CD4-positive, alpha-beta memory T cell (primary cell): ENCODE data around the gene STAC. TPM values are rescaled to one million over a fixed set of nuclear protein-coding genes. Genes with fewer than 3 reads are reported as not detected.

ENCODE experiments used
- CTCF ChIA-PET: fragments of 350-600 bp; sonication (Branson Sonifier 250); formaldehyde crosslinking; loops from one replicate; lab custom pipeline; 2021; ENCODE audit warnings: inconsistent platforms; ENCODE audit not compliant: partially characterized antibody; lab: Charles Lee
- POLR2A ChIA-PET: fragments of 350-600 bp; sonication (Branson Sonifier 250); formaldehyde crosslinking; loops from one replicate; lab custom pipeline; 2021; ENCODE audit not compliant: partially characterized antibody; lab: Charles Lee
- DNase-seq, 5 donors: peaks; one replicate each; pipeline versions ENCODE4 v3.0.0 to v3.0.0-alpha.2; 2020 to 2022; ENCODE audit warnings: mixed read lengths in 1 of 5
- H3K27ac ChIP-seq: one replicate; pipeline ENCODE4 v1.7.0; 2013; ENCODE audit warnings: low read depth, low read length
- H3K27me3 ChIP-seq: 2 replicates; pipeline ENCODE4 v1.7.0; 2013; ENCODE audit warnings: mild to moderate bottlenecking, low read length, moderate library complexity; ENCODE audit not compliant: insufficient read depth
- H3K36me3 ChIP-seq: 2 replicates; pipeline ENCODE4 v1.7.0; 2013; ENCODE audit warnings: mild to moderate bottlenecking, low read length, moderate library complexity; ENCODE audit not compliant: insufficient read depth
- H3K4me1 ChIP-seq: 2 replicates; pipeline ENCODE4 v1.7.0; 2013; ENCODE audit warnings: mild to moderate bottlenecking, low read length, moderate library complexity; ENCODE audit not compliant: insufficient read depth
- H3K4me3 ChIP-seq, 2 donors: one replicate each; pipeline ENCODE4 v1.7.0; 2013; ENCODE audit warnings: low read length in 2 of 2, mild to moderate bottlenecking in 1 of 2
- H3K9me3 ChIP-seq, 2 donors: one replicate each; pipeline ENCODE4 v1.7.0; 2013; ENCODE audit warnings: low read length in 2 of 2, control low read depth in 1 of 2; ENCODE audit not compliant: control insufficient read depth in 1 of 2
- H3K27ac Mint-ChIP-seq, 7 donors: one replicate each; pipeline ENCODE4 v1.8.0; 2020 to 2021; ENCODE audit warnings: mixed read lengths in 7 of 7, mild to moderate bottlenecking in 6 of 7, inconsistent platforms in 3 of 7, moderate library complexity in 3 of 7
- H3K27me3 Mint-ChIP-seq, 2 donors: one replicate each; pipeline ENCODE4 v1.8.0; 2020 to 2021; ENCODE audit warnings: mixed read lengths in 2 of 2
- H3K36me3 Mint-ChIP-seq, 2 donors: one replicate each; pipeline ENCODE4 v1.8.0; 2020 to 2021; ENCODE audit warnings: mixed read lengths in 2 of 2, inconsistent platforms in 1 of 2, mild to moderate bottlenecking in 1 of 2
- H3K4me1 Mint-ChIP-seq, 4 donors: one replicate each; pipeline ENCODE4 v1.8.0; 2020 to 2021; ENCODE audit warnings: mixed read lengths in 4 of 4, mild to moderate bottlenecking in 1 of 4
- H3K4me3 Mint-ChIP-seq, 8 donors: one replicate each; pipeline ENCODE4 v1.8.0; 2020 to 2021; ENCODE audit warnings: mixed read lengths in 8 of 8, mild to moderate bottlenecking in 7 of 8, moderate library complexity in 6 of 8, inconsistent platforms in 3 of 8
- H3K9me3 Mint-ChIP-seq, 8 donors: one replicate each; pipeline ENCODE4 v1.8.0; 2020 to 2021; ENCODE audit warnings: mixed read lengths in 8 of 8, mild to moderate bottlenecking in 5 of 8, inconsistent platforms in 3 of 8, moderate library complexity in 1 of 8
- intact Hi-C: fragments of 100-400 bp; cut with micrococcal nuclease; formaldehyde crosslinking; loops from one replicate; pipeline ENCODE4 v1.15.1; 2023
- polyA plus RNA-seq, 2 donors: library from polyadenylated mRNA; unstranded; fragments of 300-500 nt; fragmentation: Illumina TruSeq; gene quantifications; one replicate each; pipeline ENCODE4 v1.2.3, GENCODE V29; 2021
- total RNA-seq, 2 experiments: library from RNA; stranded (reverse); gene quantifications; one replicate each; pipeline ENCODE4 v1.2.3, GENCODE V29; 2021

Gene STAC, protein sequence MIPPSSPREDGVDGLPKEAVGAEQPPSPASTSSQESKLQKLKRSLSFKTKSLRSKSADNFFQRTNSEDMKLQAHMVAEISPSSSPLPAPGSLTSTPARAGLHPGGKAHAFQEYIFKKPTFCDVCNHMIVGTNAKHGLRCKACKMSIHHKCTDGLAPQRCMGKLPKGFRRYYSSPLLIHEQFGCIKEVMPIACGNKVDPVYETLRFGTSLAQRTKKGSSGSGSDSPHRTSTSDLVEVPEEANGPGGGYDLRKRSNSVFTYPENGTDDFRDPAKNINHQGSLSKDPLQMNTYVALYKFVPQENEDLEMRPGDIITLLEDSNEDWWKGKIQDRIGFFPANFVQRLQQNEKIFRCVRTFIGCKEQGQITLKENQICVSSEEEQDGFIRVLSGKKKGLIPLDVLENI
- total RNA-seq, result not detected
- not detected for polyA plus RNA-seq

DNA sequence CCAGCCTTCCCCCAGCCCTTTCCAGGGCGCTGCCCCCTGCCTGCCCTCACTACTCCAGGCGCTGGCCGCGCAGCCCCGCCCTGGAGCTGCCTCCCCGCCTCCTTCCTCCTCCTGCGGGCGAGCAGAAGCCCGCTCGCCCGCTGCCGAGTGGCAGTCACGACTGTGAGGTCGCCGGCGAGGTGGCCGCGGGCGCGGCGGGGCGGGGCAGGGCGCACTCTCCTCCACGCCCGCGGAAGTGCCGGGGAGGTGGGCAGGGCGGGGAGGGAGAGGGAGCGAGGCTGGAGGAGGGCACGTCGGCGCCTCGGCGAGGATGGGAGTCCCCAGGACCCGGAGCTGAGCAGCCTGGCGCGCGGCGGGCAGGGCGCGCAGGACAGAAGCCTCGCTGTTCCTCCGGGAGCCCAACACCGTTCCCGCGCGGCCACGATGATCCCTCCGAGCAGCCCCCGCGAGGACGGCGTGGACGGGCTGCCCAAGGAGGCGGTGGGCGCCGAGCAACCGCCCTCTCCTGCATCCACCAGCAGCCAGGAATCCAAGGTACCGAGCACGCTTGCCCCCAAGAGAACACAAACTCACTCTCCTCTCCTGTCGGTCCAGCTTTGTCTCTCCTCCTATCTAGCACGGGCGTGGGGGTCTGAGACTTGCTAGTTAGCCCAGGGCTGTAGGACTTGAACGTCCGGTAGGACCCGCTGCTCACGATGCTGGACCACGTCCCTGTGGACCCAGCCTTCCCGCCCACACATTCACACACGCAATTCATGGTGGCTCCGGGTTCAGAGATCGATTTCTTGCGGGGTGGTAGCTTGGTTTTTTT, at the start of gene STAC:
TSS of gene STAC (plus strand) at position 284 of the 811 bp plus-strand sequence. CDS start at position 424, 140 bp downstream.
- Histone ChIP-seq H3K9me3 (no peaks in the 10 kb centered on the region), H3K4me3 (no peak within 1 kb of the TSS), H3K4me1 (no peaks in the 10 kb centered on the region), H3K36me3 (no peaks in the 10 kb centered on the region), H3K27me3 (peaks cover 5% of the 10 kb centered on the region), H3K27ac (no peak within 1 kb of the TSS)
- intact Hi-C loops, result no loop called here
- Mint-ChIP-seq H3K27ac (no peak within 1 kb of the TSS), H3K4me1 (peaks cover 0 to 7% (median 0%) of the 10 kb centered on the region in 4 donors), H3K4me3 (peak within 1 kb of the TSS in 1 of 8 donors; percentile 2), H3K36me3 (no peaks in the 10 kb centered on the region), H3K9me3 (peaks cover 0 to 5% (median 0%) of the 10 kb centered on the region in 8 donors), H3K27me3 (peaks cover 18 to 23% of the 10 kb centered on the region in 2 donors)
- ChIA-PET CTCF (no interaction called here), POLR2A (no interaction called here)
- DNase-seq, result no peak

DNA sequence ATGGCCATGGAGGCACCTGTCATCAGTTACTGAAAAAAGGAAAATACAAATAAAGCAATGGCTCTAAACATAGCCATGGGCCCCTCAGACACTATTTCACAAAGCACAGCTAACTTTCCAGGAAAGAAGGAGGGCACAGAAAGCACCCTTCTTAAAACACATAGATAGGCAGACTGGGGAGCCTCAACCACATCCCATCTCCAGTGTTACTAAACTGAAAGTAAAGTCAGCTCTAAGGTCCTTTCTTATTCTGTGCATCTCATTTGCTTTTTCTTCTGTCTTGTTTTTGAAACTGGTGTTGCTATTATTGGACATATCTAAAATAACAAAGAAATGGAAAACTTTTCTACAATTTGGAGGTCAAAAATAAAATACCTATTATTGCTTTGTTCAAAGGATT, 48.2 kb upstream of the STAC start:
- intact Hi-C loops, result no loop called here
- peaks cover 0 to 4% (median 0%) of the 10 kb centered on the region in 8 donors for H3K9me3 Mint-ChIP-seq

DNA sequence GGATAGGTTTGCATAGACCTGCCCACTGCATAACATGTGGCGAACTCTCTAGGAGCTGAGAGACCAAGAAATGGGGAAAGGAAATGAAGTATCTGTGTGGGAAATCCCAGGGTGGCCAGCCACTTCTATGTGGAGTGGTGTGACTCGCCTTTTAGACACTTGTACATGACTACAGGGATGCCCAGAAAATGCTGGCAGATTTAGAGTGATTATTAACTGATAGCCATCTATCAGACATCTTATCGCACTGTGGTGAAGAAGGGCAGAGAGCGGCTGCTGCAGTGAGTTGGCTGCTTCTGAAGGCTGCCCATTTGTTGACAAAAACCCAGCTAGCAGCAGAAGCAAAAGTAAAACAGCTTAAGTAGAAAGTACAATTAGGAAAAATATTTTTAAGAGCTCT, 18.1 kb upstream of the STAC start:
- Histone ChIP-seq H3K4me1 (no peaks in the 10 kb centered on the region), H3K27ac (no peak overlapping the region), H3K27me3 (no peaks in the 10 kb centered on the region), H3K36me3 (no peaks in the 10 kb centered on the region), H3K4me3 (no peak overlapping the region), H3K9me3 (no peaks in the 10 kb centered on the region)
- no peak overlapping the region for H3K4me3 Mint-ChIP-seq
- ChIA-PET CTCF (no interaction called here), POLR2A (no interaction called here)
- peaks cover 0 to 7% (median 4%) of the 10 kb centered on the region in 8 donors for H3K9me3 Mint-ChIP-seq
- H3K4me1 Mint-ChIP-seq, result no peaks in the 10 kb centered on the region
- H3K36me3 Mint-ChIP-seq, result no peaks in the 10 kb centered on the region
- DNase-seq, result no peak
- no peak overlapping the region for H3K27ac Mint-ChIP-seq
- intact Hi-C loops, result no loop called here
- no peaks in the 10 kb centered on the region for H3K27me3 Mint-ChIP-seq

More for the DNA sequence above, 48.2 kb upstream of the STAC start:
- Mint-ChIP-seq H3K27ac (no peak overlapping the region), H3K27me3 (no peaks in the 10 kb centered on the region), H3K4me1 (no peaks in the 10 kb centered on the region), H3K36me3 (no peaks in the 10 kb centered on the region), H3K4me3 (no peak overlapping the region)
- Histone ChIP-seq H3K27ac (no peak overlapping the region), H3K36me3 (no peaks in the 10 kb centered on the region), H3K27me3 (no peaks in the 10 kb centered on the region), H3K9me3 (no peaks in the 10 kb centered on the region), H3K4me1 (no peaks in the 10 kb centered on the region), H3K4me3 (no peak overlapping the region)
- POLR2A ChIA-PET, result no interaction called here
- CTCF ChIA-PET, result no interaction called here
- no peak for DNase-seq

DNA sequence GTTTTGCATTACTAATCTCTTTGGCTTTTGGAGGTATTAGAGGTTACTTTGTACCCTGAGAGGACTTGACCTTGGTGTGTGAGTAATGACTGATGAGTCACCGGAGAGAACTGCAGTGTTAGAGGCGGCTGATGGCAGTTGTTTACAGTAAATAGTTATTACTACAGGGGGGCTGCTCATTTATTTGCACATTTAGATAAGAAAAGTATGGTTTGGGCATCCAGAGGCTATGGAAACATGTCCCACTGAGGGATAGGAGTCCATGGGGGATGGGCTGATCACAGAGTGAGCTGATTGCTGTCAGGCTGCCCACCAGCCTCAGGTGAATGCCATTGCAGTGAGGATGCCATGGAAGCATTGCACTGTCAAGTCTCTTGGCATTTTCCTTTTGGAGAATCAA, 17.3 kb upstream of the STAC start:
- Mint-ChIP-seq H3K36me3 (no peaks in the 10 kb centered on the region), H3K4me3 (no peak overlapping the region), H3K4me1 (no peaks in the 10 kb centered on the region), H3K27me3 (no peaks in the 10 kb centered on the region), H3K27ac (no peak overlapping the region), H3K9me3 (peaks cover 0 to 7% (median 4%) of the 10 kb centered on the region in 8 donors)
- POLR2A ChIA-PET, result no interaction called here
- Histone ChIP-seq H3K27ac (no peak overlapping the region), H3K27me3 (no peaks in the 10 kb centered on the region), H3K9me3 (no peaks in the 10 kb centered on the region), H3K4me3 (no peak overlapping the region), H3K4me1 (no peaks in the 10 kb centered on the region), H3K36me3 (no peaks in the 10 kb centered on the region)
- intact Hi-C loops, result no loop called here
- CTCF ChIA-PET, result no interaction called here
- no peak for DNase-seq

DNA sequence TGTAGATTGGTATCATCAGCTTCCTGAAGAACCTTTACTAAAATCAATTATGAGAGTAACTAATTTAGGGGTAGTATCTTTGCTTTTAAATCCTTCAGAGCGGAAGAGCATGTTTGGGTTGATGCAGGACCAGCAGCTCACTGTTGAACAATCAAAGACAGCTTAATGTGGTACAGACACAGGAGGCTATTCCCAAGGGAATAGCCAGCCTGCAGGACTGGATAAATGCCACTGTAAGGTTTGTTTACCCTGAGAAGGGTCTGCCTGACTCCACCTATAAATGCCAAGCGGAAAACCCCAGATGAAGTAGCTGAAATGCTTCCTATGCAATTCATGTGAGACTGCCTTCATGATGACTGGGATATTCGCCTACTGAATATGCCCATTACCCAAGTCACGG, 16.0 kb upstream of the STAC start:
- no peaks in the 10 kb centered on the region for H3K27me3 Mint-ChIP-seq
- no peaks in the 10 kb centered on the region for H3K4me1 Mint-ChIP-seq
- intact Hi-C loops, result no loop called here
- H3K4me1 ChIP-seq, result no peaks in the 10 kb centered on the region
- peaks cover 0 to 9% (median 3%) of the 10 kb centered on the region in 8 donors for H3K9me3 Mint-ChIP-seq
- DNase-seq, result no peak
- no peak overlapping the region for H3K27ac ChIP-seq
- H3K36me3 Mint-ChIP-seq, result no peaks in the 10 kb centered on the region
- H3K9me3 ChIP-seq, result no peaks in the 10 kb centered on the region
- no peak overlapping the region for H3K27ac Mint-ChIP-seq
- no peaks in the 10 kb centered on the region for H3K27me3 ChIP-seq
- H3K36me3 ChIP-seq, result no peaks in the 10 kb centered on the region
- POLR2A ChIA-PET, result no interaction called here
- CTCF ChIA-PET, result no interaction called here
- no peak overlapping the region for H3K4me3 ChIP-seq
- no peak overlapping the region for H3K4me3 Mint-ChIP-seq

DNA sequence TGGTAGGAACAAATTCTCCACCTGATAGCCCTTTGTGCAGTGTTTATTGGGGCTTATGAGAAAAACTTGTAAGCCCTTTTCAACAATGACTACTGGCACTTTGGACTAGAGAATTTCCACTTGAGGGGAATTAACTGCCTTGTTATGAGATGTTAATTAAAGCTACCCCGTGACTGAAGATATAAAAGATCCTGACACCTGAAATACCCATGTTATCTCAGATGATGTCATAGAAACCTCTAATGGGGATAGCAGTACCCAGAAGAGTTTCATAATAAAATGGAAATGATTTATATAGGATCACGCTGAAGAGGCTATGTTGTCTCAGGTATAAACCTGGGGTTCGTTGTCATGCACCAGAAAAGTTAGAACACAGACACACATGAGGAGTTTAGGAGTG, 14.5 kb upstream of the STAC start:
- ChIA-PET CTCF (no interaction called here), POLR2A (no interaction called here)
- Histone ChIP-seq H3K27ac (no peak overlapping the region), H3K36me3 (no peaks in the 10 kb centered on the region), H3K9me3 (no peaks in the 10 kb centered on the region), H3K4me3 (no peak overlapping the region), H3K4me1 (no peaks in the 10 kb centered on the region), H3K27me3 (no peaks in the 10 kb centered on the region)
- DNase-seq, result no peak
- no peaks in the 10 kb centered on the region for H3K4me1 Mint-ChIP-seq
- no peaks in the 10 kb centered on the region for H3K27me3 Mint-ChIP-seq
- no peak overlapping the region for H3K4me3 Mint-ChIP-seq
- no peak overlapping the region for H3K27ac Mint-ChIP-seq
- H3K9me3 Mint-ChIP-seq, result peaks cover 0 to 3% (median 0%) of the 10 kb centered on the region in 8 donors
- intact Hi-C loops, result no loop called here
- H3K36me3 Mint-ChIP-seq, result no peaks in the 10 kb centered on the region

DNA sequence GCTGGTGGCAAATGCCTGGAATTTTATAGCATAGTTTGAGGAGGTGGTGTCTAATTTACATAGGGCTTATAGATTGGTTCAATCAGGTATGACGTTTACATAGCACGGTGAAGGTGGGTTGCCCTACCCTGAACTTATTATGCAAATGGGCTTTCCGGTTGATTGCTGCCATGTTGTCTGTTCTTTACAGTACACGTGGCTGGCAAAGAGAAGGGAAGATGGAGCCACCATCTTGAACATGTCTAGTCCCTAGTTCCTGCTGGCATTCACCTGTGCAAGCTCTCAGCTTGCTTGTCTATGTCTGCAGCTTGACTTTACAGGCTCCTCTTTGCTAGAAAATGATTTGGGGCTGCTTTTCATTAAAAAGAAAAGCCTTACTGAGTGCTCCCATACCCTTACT, 14.0 kb upstream of the STAC start:
- ChIA-PET POLR2A (no interaction called here), CTCF (no interaction called here)
- no peaks in the 10 kb centered on the region for H3K4me1 Mint-ChIP-seq
- Histone ChIP-seq H3K27ac (no peak overlapping the region), H3K27me3 (no peaks in the 10 kb centered on the region), H3K4me3 (no peak overlapping the region), H3K36me3 (no peaks in the 10 kb centered on the region), H3K9me3 (no peaks in the 10 kb centered on the region), H3K4me1 (no peaks in the 10 kb centered on the region)
- H3K27me3 Mint-ChIP-seq, result no peaks in the 10 kb centered on the region
- intact Hi-C loops, result no loop called here
- no peaks in the 10 kb centered on the region for H3K36me3 Mint-ChIP-seq
- H3K9me3 Mint-ChIP-seq, result peaks cover 0 to 3% (median 0%) of the 10 kb centered on the region in 8 donors
- DNase-seq, result no peak
- no peak overlapping the region for H3K27ac Mint-ChIP-seq
- no peak overlapping the region for H3K4me3 Mint-ChIP-seq
